Renal cortex interstitium (tissue), 11 donors: ENCODE measurements around the gene DPH3. TPM values are rescaled to one million over a fixed set of nuclear protein-coding genes. Genes with fewer than 3 reads are reported as not detected.

Experiments
- DNase-seq, 11 donors: peaks; one replicate each; pipeline ENCODE4 v3.0.0-alpha.2; 2013; ENCODE audit warnings: low read depth in 9 of 11, low spot score in 4 of 11; ENCODE audit errors: extremely low read depth in 1 of 11
- polyA plus RNA-seq, 3 donors: library from polyadenylated mRNA; unstranded; fragments of 120-200 nt; gene quantifications; one replicate each; pipeline ENCODE4 v1.2.1, GENCODE V29; 2013; ENCODE audit not compliant: insufficient read length in 3 of 3

The DPH3 gene
- polyA plus RNA-seq, 3 donors = 21.9 to 28.6 (median 25.9) TPM

GRCh38 chr3:16214366-16214765, 50.4 kb downstream of the DPH3 start:
- DNase-seq = no peak

- DNase-seq = no peak
Observed at GRCh38 chr3:16211176-16211904, 53.4 kb downstream of the DPH3 start.

Other genes with a start within 250 kb of the DPH3 start
- 1 to 10 TPM; 1.6 to 3.1 (median 2.7) TPM for gene GALNT15, start 90.3 kb downstream of the DPH3 start, polyA plus RNA-seq
- gene OXNAD1, start 269 bp upstream of the DPH3 start, polyA plus RNA-seq = 10 to 100 TPM; 15.6 to 17.3 (median 16.3) TPM
- gene RFTN1, start 248.8 kb upstream of the DPH3 start, polyA plus RNA-seq = 10 to 100 TPM; 26.4 to 35.6 (median 35.4) TPM